Gastrocnemius medialis (tissue), 4 donors: ENCODE measurements around the gene PEX13.

ENCODE experiments used
- CTCF ChIP-seq, 5 experiments: fragments of 450-650 bp in 3 of 5; fragments of 200-600 bp in 2 of 5; sonication (generic) in 2 of 5; IDR thresholded peaks in 4 of 5; conservative IDR thresholded peaks in 1 of 5; 1 replicate in 4 of 5; 2 replicates in 1 of 5; pipeline ENCODE4 v1.5.1; 2016 to 2019; ENCODE audit warnings: antibody characterized with exemption in 5 of 5, mild to moderate bottlenecking in 3 of 5, moderate library complexity in 3 of 5
- POLR2A ChIP-seq, 2 donors: fragments of 450-650 bp; IDR thresholded peaks; one replicate each; pipeline ENCODE4 v1.6.1; 2017; ENCODE audit warnings: antibody characterized with exemption in 2 of 2, mild to moderate bottlenecking in 2 of 2, moderate library complexity in 2 of 2

- TF ChIP-seq CTCF (IDR thresholded peaks at IDR 0.05 in 4 of 5, conservative IDR thresholded peaks at IDR 0.05 in 1 of 5): no peak
- no peak for TF ChIP-seq POLR2A (IDR thresholded peaks at IDR 0.05)
Observed at GRCh38 chr2:61042807-61043206, 25.3 kb downstream of the PEX13 start.
